ENCODE results near the gene AURKB. TPM values are rescaled to one million over a fixed set of nuclear protein-coding genes. Genes with fewer than 3 reads are reported as not detected.
A peak's percentile ranks its signal among the peaks of the same experiment; 100 is the strongest.

The AURKB gene
- total and polyA plus RNA-seq, 2 of the 13 experiments (the other 11 are each of a cell fraction or from before 2014, with no cell fraction given), result 29.5 to 75.3 TPM

DNA sequence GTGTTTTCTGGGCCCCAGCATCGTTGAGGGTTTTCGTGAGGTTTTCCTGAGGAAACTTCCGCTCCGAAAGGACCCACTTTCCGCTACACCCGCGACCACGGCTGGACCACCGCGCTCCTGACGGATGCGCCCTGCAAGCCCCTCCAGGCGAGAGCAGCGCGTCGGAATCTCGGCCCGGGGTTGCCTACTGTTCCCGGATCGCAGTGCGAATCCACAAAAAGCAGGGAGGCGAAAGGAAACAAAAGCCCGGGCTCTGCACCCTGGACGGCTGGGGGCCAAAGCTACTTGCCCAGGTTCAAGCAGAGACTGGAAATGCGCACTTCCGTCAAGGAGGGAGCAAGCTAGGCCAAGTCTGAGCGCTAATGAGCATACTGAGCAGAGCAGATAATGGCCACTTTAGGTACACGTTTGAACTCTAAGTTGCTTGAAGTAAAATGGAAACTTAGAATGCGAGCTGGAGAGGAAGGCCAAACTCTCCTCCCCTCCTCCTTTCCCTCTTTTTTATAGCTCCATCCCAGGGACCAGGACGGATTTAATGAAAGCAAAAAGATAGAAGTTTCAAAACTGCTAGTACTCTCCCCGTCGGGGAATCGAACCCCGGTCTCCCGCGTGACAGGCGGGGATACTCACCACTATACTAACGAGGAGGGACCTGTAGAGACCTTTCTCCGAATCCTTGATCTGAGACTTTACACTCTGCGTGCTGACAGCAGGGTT is 11.4 kb upstream of the AURKB start (continued):
- TF ChIP-seq, protein P1, sequence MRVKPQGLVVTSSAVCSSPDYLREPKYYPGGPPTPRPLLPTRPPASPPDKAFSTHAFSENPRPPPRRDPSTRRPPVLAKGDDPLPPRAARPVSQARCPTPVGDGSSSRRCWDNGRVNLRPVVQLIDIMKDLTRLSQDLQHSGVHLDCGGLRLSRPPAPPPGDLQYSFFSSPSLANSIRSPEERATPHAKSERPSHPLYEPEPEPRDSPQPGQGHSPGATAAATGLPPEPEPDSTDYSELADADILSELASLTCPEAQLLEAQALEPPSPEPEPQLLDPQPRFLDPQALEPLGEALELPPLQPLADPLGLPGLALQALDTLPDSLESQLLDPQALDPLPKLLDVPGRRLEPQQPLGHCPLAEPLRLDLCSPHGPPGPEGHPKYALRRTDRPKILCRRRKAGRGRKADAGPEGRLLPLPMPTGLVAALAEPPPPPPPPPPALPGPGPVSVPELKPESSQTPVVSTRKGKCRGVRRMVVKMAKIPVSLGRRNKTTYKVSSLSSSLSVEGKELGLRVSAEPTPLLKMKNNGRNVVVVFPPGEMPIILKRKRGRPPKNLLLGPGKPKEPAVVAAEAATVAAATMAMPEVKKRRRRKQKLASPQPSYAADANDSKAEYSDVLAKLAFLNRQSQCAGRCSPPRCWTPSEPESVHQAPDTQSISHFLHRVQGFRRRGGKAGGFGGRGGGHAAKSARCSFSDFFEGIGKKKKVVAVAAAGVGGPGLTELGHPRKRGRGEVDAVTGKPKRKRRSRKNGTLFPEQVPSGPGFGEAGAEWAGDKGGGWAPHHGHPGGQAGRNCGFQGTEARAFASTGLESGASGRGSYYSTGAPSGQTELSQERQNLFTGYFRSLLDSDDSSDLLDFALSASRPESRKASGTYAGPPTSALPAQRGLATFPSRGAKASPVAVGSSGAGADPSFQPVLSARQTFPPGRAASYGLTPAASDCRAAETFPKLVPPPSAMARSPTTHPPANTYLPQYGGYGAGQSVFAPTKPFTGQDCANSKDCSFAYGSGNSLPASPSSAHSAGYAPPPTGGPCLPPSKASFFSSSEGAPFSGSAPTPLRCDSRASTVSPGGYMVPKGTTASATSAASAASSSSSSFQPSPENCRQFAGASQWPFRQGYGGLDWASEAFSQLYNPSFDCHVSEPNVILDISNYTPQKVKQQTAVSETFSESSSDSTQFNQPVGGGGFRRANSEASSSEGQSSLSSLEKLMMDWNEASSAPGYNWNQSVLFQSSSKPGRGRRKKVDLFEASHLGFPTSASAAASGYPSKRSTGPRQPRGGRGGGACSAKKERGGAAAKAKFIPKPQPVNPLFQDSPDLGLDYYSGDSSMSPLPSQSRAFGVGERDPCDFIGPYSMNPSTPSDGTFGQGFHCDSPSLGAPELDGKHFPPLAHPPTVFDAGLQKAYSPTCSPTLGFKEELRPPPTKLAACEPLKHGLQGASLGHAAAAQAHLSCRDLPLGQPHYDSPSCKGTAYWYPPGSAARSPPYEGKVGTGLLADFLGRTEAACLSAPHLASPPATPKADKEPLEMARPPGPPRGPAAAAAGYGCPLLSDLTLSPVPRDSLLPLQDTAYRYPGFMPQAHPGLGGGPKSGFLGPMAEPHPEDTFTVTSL (CRISPR knock-in tag; IDR thresholded peaks at IDR 0.05; ENCODE audit: borderline replicate concordance), result no peak
- TF ChIP-seq MAFK (conservative IDR thresholded peaks at IDR 0.05 in 1 of 2, IDR thresholded peaks at IDR 0.05 in 1 of 2; ENCODE audit: low read length in 2 of 2), result peak in 1 of 2 experiments; percentile 31; a peak in 1 of 4 replicates
- TF ChIP-seq ZNF589 (CRISPR knock-in tag; conservative IDR thresholded peaks at IDR 0.05), result peak; percentile 14
- TF ChIP-seq, protein P2, sequence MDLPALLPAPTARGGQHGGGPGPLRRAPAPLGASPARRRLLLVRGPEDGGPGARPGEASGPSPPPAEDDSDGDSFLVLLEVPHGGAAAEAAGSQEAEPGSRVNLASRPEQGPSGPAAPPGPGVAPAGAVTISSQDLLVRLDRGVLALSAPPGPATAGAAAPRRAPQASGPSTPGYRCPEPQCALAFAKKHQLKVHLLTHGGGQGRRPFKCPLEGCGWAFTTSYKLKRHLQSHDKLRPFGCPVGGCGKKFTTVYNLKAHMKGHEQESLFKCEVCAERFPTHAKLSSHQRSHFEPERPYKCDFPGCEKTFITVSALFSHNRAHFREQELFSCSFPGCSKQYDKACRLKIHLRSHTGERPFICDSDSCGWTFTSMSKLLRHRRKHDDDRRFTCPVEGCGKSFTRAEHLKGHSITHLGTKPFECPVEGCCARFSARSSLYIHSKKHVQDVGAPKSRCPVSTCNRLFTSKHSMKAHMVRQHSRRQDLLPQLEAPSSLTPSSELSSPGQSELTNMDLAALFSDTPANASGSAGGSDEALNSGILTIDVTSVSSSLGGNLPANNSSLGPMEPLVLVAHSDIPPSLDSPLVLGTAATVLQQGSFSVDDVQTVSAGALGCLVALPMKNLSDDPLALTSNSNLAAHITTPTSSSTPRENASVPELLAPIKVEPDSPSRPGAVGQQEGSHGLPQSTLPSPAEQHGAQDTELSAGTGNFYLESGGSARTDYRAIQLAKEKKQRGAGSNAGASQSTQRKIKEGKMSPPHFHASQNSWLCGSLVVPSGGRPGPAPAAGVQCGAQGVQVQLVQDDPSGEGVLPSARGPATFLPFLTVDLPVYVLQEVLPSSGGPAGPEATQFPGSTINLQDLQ (CRISPR knock-in tag; IDR thresholded peaks at IDR 0.05), result 0 out of 2 replicates have a peak, but pooled peaks have one; percentile 57
- no peak; the same call in 1 of the 2 replicates for TF ChIP-seq ZNF446 (CRISPR knock-in tag; IDR thresholded peaks at IDR 0.05)
- 0 out of 2 replicates have a peak, but pooled peaks have one; percentile 16 for TF ChIP-seq PAWR (CRISPR knock-in tag; IDR thresholded peaks at IDR 0.05; ENCODE audit: borderline replicate concordance)
- TF ChIP-seq, protein P3, sequence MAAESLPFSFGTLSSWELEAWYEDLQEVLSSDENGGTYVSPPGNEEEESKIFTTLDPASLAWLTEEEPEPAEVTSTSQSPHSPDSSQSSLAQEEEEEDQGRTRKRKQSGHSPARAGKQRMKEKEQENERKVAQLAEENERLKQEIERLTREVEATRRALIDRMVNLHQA (CRISPR knock-in tag; IDR thresholded peaks at IDR 0.05), result no peak
- TF ChIP-seq ZFP62 (CRISPR knock-in tag; IDR thresholded peaks at IDR 0.05), result 0 out of 2 replicates have a peak, but pooled peaks have one; percentile 1
- TF ChIP-seq SRF (IDR thresholded peaks at IDR 0.05; ENCODE audit: low read depth, low read length), result 0 out of 2 replicates have a peak, but pooled peaks have one; percentile 34
- TF ChIP-seq TSC22D2 (CRISPR knock-in tag; IDR thresholded peaks at IDR 0.05; ENCODE audit: borderline replicate concordance), result peak; percentile 38; the same call in 1 of the 2 replicates
- TF ChIP-seq ZNF430 (CRISPR knock-in tag; IDR thresholded peaks at IDR 0.05), result peak; percentile 74
- TF ChIP-seq RBM22 (optimal IDR thresholded peaks at IDR 0.05; ENCODE audit: low read length), result peak; percentile 95
- TF ChIP-seq, protein P4, sequence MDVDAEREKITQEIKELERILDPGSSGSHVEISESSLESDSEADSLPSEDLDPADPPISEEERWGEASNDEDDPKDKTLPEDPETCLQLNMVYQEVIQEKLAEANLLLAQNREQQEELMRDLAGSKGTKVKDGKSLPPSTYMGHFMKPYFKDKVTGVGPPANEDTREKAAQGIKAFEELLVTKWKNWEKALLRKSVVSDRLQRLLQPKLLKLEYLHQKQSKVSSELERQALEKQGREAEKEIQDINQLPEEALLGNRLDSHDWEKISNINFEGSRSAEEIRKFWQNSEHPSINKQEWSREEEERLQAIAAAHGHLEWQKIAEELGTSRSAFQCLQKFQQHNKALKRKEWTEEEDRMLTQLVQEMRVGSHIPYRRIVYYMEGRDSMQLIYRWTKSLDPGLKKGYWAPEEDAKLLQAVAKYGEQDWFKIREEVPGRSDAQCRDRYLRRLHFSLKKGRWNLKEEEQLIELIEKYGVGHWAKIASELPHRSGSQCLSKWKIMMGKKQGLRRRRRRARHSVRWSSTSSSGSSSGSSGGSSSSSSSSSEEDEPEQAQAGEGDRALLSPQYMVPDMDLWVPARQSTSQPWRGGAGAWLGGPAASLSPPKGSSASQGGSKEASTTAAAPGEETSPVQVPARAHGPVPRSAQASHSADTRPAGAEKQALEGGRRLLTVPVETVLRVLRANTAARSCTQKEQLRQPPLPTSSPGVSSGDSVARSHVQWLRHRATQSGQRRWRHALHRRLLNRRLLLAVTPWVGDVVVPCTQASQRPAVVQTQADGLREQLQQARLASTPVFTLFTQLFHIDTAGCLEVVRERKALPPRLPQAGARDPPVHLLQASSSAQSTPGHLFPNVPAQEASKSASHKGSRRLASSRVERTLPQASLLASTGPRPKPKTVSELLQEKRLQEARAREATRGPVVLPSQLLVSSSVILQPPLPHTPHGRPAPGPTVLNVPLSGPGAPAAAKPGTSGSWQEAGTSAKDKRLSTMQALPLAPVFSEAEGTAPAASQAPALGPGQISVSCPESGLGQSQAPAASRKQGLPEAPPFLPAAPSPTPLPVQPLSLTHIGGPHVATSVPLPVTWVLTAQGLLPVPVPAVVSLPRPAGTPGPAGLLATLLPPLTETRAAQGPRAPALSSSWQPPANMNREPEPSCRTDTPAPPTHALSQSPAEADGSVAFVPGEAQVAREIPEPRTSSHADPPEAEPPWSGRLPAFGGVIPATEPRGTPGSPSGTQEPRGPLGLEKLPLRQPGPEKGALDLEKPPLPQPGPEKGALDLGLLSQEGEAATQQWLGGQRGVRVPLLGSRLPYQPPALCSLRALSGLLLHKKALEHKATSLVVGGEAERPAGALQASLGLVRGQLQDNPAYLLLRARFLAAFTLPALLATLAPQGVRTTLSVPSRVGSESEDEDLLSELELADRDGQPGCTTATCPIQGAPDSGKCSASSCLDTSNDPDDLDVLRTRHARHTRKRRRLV (CRISPR knock-in tag; IDR thresholded peaks at IDR 0.05), result 0 out of 2 replicates have a peak, but pooled peaks have one; percentile 11
- TF ChIP-seq ZFAT (CRISPR knock-in tag; conservative IDR thresholded peaks at IDR 0.05), result 0 out of 2 replicates have a peak, but pooled peaks have one; percentile 9

All from HepG2 (cell line).